Stomach (tissue), 9 donors: ENCODE data around the gene TTC39C. TPM values are rescaled to one million over a fixed set of nuclear protein-coding genes. Genes with fewer than 3 reads are reported as not detected.
"Not testable (repeated sequence)": the region's sequence is repeated elsewhere in the genome, so short reads cannot be mapped to it uniquely, and the experiment has no call there.

Source experiments
- DNase-seq, 2 donors: peaks; one replicate each; pipeline versions ENCODE4 v3.0.0 to v3.0.0-alpha.2; 2013 to 2019
- H3K27ac ChIP-seq, 5 donors: fragments of 200-600 bp in 4 of 5; sonication (generic) in 4 of 5; one replicate each; pipeline ENCODE4 v1.5.1; 2013 to 2019; ENCODE audit warnings: mild to moderate bottlenecking in 1 of 5, moderate library complexity in 1 of 5
- H3K27me3 ChIP-seq, 3 donors: fragments of 200-600 bp; sonication (generic); one replicate each; pipeline ENCODE4 v1.5.1; 2017 to 2019; ENCODE audit warnings: mixed run types in 1 of 3
- H3K36me3 ChIP-seq, 4 donors: fragments of 200-600 bp; sonication (generic); 1 replicate in 3 of 4; 2 replicates in 1 of 4; pipeline ENCODE4 v1.5.1; 2016 to 2019
- H3K4me1 ChIP-seq, 4 donors: fragments of 200-600 bp; sonication (generic); one replicate each; pipeline ENCODE4 v1.5.1; 2016 to 2019
- H3K4me3 ChIP-seq, 4 donors: fragments of 200-600 bp; sonication (generic) in 3 of 4; one replicate each; pipeline ENCODE4 v1.5.1; 2016 to 2019; ENCODE audit warnings: mild to moderate bottlenecking in 1 of 4
- H3K9me3 ChIP-seq, 4 donors: fragments of 200-600 bp; sonication (generic); one replicate each; pipeline ENCODE4 v1.5.1; 2016 to 2019
- CTCF ChIP-seq, 7 experiments: fragments of 450-650 bp in 4 of 7; fragments of 200-600 bp in 3 of 7; sonication (generic) in 3 of 7; IDR thresholded peaks; one replicate each; pipeline ENCODE4 v1.5.1; 2016 to 2019; ENCODE audit warnings: antibody characterized with exemption in 7 of 7, control low read depth in 2 of 7, mild to moderate bottlenecking in 1 of 7
- EP300 ChIP-seq: sonication (generic); formaldehyde crosslinking; IDR thresholded peaks from one replicate; pipeline ENCODE4 v1.6.1; 2017; ENCODE audit warnings: antibody characterized with exemption
- POLR2A ChIP-seq, 4 donors: fragments of 450-650 bp; IDR thresholded peaks; one replicate each; pipeline ENCODE4 v1.6.1; 2016; ENCODE audit warnings: antibody characterized with exemption in 4 of 4, control low read depth in 2 of 4, mild to moderate bottlenecking in 1 of 4, moderate library complexity in 1 of 4
- POLR2AphosphoS5 ChIP-seq, 3 donors: sonication (generic); formaldehyde crosslinking; IDR thresholded peaks; one replicate each; pipeline ENCODE4 v1.6.1; 2016; ENCODE audit warnings: antibody characterized with exemption in 3 of 3
- whole genome bisulfite sequencing, 5 donors: extraction: QIAGEN DNeasy Blood & Tissue Kit in 3 of 5; methylation state at CpG; one replicate each; pipeline versions ENCODE4 v1.1.5 to v1.1.7; 2013 to 2018; 5-methylcytosine and 5-hydroxymethylcytosine counted together
- intact Hi-C: fragments of 100-400 bp; cut with DNase I; formaldehyde crosslinking; loops from one replicate; pipeline ENCODE4 v1.15.1; 2023; ENCODE audit warnings: low total_unique reads
- polyA plus RNA-seq, 3 donors: library from polyadenylated mRNA; stranded (reverse); fragments of 200-250 nt; gene quantifications; one replicate each; pipeline ENCODE4 v1.2.3, GENCODE V29; 2013
- total RNA-seq, 5 donors: library from RNA; depleted of rRNA; stranded (reverse); fragments of >200 nt; gene quantifications; one replicate each; pipeline versions ENCODE4 v1.1.0 to v1.2.3, GENCODE V29; 2014 to 2016
- donor health status: healthy with polysubstance abuse.
- donor health status: Bipolar disorder and iron deficiency.
- donor health status: healthy.

Gene TTC39C
- total and polyA plus RNA-seq, 8 donors, result 1.8 to 42.0 (median 21.3) TPM

- intact Hi-C loops, result no loop called here
- H3K27me3 ChIP-seq, result peaks cover 0 to 9% (median 0%) of the 10 kb centered on the region in 3 donors
- 88 to 99% (median 91%) methylated on average over 2 of the region's 2 CpGs for WGBS, 5 donors
Observed at GRCh38 chr18:24140697-24141096, 126.1 kb downstream of the TTC39C start.

GRCh38 chr18:24142376-24142775 is 127.8 kb downstream of the TTC39C start:
- no peak for DNase-seq
- intact Hi-C loops, result no loop called here
- TF ChIP-seq POLR2AphosphoS5 (IDR thresholded peaks at IDR 0.05) (no peak), CTCF (IDR thresholded peaks at IDR 0.05) (no peak), EP300 (no peak), POLR2A (IDR thresholded peaks at IDR 0.05) (no peak)
- Histone ChIP-seq H3K4me3 (no peak overlapping the region), H3K36me3 (no peaks in the 10 kb centered on the region), H3K4me1 (peaks cover 0 to 19% (median 15%) of the 10 kb centered on the region in 4 donors), H3K27ac (no peak overlapping the region), H3K27me3 (peaks cover 0 to 9% (median 0%) of the 10 kb centered on the region in 3 donors), H3K9me3 (no peaks in the 10 kb centered on the region)

More at GRCh38 chr18:24140697-24141096, 126.1 kb downstream of the TTC39C start:
- no peak for TF ChIP-seq CTCF (IDR thresholded peaks at IDR 0.05)
- TF ChIP-seq POLR2A (IDR thresholded peaks at IDR 0.05), result no peak
- TF ChIP-seq EP300, result no peak
- no peak for TF ChIP-seq POLR2AphosphoS5 (IDR thresholded peaks at IDR 0.05)
- DNase-seq, result no peak
- Histone ChIP-seq H3K36me3 (no peaks in the 10 kb centered on the region), H3K27ac (no peak overlapping the region), H3K9me3 (no peaks in the 10 kb centered on the region), H3K4me1 (peaks cover 0 to 19% (median 15%) of the 10 kb centered on the region in 4 donors), H3K4me3 (no peak overlapping the region)

GRCh38 chr18:24149591-24149990 is 135.0 kb downstream of the TTC39C start:
- WGBS, 5 donors, result 82 to 97% (median 96%) methylated on average over 9 to 28 of the region's 28 CpGs
- H3K36me3 ChIP-seq, result peaks cover 0 to 34% (median 10%) of the 10 kb centered on the region in 4 donors
- DNase-seq, H3K4me1 ChIP-seq, H3K4me3 ChIP-seq, intact Hi-C loops, H3K27me3 ChIP-seq, H3K9me3 ChIP-seq, H3K27ac ChIP-seq: not testable (repeated sequence)

GRCh38 chr18:24153397-24153796 is 138.8 kb downstream of the TTC39C start:
- H3K4me1 ChIP-seq, result no peaks in the 10 kb centered on the region
- no peak for DNase-seq
- H3K4me3 ChIP-seq, result no peak overlapping the region
- TF ChIP-seq POLR2AphosphoS5 (IDR thresholded peaks at IDR 0.05) (no peak), POLR2A (IDR thresholded peaks at IDR 0.05) (no peak)
- H3K9me3 ChIP-seq, result no peaks in the 10 kb centered on the region
- no peaks in the 10 kb centered on the region for H3K27me3 ChIP-seq
- WGBS, 5 donors, result 85 to 93% (median 92%) methylated on average over 3 of the region's 3 CpGs
- no peak overlapping the region for H3K27ac ChIP-seq
- intact Hi-C loops, result no loop called here
- H3K36me3 ChIP-seq, result peaks cover 0 to 64% (median 37%) of the 10 kb centered on the region in 4 donors

GRCh38 chr18:24157855-24158254 is 143.3 kb downstream of the TTC39C start:
- Histone ChIP-seq H3K27me3 (no peaks in the 10 kb centered on the region), H3K27ac (no peak overlapping the region), H3K36me3 (peaks cover 5 to 77% (median 64%) of the 10 kb centered on the region in 4 donors), H3K4me1 (peaks cover 0 to 14% (median 7%) of the 10 kb centered on the region in 4 donors), H3K9me3 (no peaks in the 10 kb centered on the region), H3K4me3 (no peak overlapping the region)
- intact Hi-C loops, result no loop called here
- TF ChIP-seq CTCF (IDR thresholded peaks at IDR 0.05) (no peak), POLR2AphosphoS5 (IDR thresholded peaks at IDR 0.05) (no peak), EP300 (no peak), POLR2A (IDR thresholded peaks at IDR 0.05) (no peak)
- DNase-seq, result no peak
- 92 to 97% (median 95%) methylated on average over 3 of the region's 3 CpGs for WGBS, 5 donors
